GM18511 (cell line): Measurements from ENCODE around the gene ACOT9.
A peak's percentile ranks its signal among the peaks of the same experiment; 100 is the strongest.
"Not testable (repeated sequence)": the region's sequence is repeated elsewhere in the genome, so short reads cannot be mapped to it uniquely, and the experiment has no call there.

Experiments used
- ATAC-seq: cut with Tn5 transposase; IDR thresholded peaks from one replicate; pipeline ENCODE4 v1.9.1; 2021; ENCODE audit warnings: mild to moderate bottlenecking, moderate library complexity; ENCODE audit not compliant: unreplicated experiment

ACOT9 gene

DNA sequence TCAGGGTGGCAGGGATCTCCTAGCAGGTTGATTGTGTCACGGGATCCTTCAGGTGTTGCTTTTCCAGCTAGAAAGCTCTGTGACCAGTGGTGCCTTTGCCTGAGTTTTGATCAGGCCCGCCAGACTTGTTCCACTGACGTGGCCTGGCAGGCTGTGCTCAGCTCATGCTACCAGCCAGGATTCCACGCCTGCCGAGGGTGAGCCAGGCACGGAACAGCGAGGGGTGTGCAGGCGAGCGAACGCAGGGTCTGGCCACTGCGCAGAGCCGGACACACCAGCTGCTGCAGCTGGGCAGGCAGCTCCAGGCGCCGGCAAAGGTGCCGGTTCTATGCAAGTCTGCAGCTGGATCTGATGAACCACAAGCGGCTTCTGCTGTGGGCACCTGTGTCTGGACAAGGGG is 22.8 kb upstream of the ACOT9 start:
- ATAC-seq: no peak

DNA sequence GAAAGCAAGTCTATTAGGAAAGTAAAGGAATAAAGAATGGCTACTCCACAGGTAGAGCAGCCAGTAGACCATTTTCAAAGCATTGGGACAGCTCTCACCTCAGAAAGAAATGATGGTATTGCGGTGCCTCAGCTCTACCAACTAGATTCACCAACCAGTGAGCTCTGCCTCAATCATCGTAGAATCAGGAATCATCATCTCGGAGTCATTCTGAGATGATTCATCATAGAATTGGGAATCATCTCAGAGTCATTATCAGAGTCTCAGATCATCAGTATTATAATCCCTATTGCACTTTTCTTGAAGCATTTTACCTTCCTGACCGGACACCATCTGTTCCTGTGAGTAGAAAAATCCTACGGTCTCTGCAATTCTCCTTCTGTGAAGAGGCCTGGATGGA is 22.4 kb upstream of the ACOT9 start:
- no peak for ATAC-seq

DNA sequence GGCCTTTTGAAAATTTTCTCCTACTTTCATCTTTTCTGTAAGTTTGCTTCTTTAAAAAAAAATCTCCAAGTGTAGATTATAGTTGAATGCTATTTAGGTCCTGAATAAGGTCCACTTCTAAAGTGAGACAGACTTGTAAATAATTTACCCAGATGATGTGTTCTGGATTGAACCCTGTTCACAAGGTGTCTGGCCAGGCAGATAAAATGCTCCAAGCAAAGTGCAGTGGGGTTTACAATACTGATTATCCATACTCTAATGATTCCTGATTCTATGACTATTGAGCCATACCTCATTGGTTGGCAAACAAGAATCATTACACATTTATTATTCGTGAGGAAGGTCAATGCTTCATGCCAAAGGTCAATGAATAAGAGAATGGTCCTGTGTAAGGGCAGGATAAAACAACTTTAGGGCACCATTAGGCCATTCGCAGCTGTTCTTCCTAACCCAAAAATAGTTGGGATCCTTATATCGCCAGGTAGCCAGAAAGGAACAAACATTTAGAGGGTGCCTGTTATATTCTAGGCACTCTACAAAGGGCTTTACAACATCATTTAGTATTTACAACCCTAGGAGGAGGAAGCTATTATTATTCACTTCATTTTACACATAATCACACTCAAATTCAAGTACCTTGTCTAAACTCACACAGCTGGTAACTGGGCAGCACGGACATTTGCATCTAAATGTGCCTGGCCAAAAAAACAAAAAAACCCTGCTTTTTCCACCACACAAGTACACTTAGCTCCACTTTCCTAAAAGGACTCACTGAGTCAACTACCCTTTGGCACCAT is 21.3 kb upstream of the ACOT9 start:
- ATAC-seq: no peak

DNA sequence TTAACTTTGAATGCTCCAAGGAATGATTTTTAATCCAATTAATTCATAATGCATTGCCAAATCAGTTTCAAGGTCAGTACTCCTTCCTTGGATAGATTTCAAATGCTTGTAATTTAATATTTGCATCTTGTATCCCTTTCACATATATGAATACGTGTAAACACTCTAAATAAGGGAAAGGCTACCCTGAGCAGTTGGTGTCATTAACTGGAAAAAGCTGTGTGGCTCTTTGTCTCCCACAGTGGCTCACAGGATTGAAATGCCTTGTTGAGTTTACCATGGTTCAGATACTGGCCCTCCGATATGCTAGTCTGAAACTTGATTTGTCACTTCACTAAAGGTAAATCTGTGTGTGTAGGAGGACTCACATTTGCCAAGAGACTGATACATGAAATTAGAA is 16.7 kb upstream of the ACOT9 start:
- no peak for ATAC-seq

DNA sequence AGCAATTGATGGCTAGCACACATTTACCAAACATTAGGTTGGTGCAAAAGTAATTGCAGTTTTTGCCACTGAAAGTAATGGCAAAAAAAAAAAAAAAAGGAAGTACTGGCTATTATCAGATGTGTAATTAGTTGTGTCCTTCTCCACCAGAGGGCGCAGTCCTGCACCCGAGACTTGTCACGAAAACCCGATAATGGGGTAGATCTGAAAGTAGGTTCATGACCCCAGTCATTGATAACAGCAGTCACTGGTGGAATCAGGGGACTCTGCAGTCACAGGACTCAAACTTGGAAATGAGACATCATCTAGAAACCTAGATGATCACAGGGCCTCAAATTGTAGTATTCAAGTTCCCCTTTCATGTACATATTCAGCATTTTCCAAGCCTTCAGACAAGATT is 13.1 kb upstream of the ACOT9 start:
- peak; percentile 90 for ATAC-seq

DNA sequence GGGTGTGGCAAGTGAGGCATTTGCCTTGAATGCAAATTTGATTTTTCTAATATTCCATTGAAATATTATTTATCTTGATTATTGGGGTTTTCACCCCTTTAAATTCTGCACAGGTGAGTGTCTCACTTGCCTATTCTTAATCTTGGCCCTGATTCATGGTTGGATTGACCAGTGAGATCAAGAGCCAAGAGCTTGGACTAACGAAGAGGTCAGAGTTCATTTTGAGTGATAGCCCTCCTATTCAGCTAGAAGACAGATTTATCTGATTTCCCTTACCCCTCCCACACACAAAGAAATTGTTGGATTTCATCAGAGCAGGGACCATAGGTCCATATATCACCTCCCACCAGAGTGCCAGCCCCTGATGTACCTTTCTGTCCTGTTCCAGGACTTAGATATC is 11.6 kb upstream of the ACOT9 start:
- no peak for ATAC-seq

- no peak for ATAC-seq
Observed at GRCh38 chrX:23752740-23753415, 9.8 kb upstream of the ACOT9 start.

DNA sequence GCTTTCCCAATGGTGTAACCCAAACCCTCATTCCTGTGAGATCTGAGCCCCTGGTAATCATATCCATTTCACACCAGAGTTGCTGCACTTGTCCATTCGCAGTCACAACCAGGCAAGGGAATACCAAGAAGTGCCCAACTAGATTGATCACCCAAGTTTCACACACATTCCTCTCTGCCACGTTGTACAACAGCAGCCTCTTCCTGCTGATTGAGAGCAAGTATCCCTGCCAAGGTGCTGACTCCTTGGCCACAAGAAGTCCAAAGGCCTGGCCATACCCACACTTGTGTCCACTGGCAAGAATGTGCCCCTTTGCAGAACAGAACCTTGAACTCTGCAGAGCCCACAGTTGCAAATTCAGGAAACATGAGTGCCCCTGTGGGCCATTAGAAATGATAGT is 6.5 kb upstream of the ACOT9 start:
- no peak for ATAC-seq

GRCh38 chrX:23749129-23749528 is 6.1 kb upstream of the ACOT9 start:
- ATAC-seq: no peak

DNA sequence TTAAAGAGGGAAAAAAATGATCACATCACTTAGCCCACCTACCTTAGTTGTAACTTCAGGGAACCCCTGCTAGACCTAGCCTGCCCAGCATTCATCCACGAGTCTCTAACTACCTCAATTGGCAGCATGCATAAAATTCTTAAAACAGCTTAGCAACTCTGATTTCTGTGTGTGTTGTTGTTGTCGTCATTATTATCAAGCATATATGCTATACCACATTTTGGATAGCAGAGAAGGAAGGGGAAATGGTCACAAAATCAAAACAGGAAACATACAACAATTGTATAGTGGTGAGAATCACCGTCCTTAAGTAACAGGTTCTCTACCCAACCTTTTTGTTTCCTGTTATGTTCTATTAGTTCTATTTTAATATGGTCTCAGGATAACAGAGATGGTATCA is 2.7 kb upstream of the ACOT9 start:
- ATAC-seq: no peak

DNA sequence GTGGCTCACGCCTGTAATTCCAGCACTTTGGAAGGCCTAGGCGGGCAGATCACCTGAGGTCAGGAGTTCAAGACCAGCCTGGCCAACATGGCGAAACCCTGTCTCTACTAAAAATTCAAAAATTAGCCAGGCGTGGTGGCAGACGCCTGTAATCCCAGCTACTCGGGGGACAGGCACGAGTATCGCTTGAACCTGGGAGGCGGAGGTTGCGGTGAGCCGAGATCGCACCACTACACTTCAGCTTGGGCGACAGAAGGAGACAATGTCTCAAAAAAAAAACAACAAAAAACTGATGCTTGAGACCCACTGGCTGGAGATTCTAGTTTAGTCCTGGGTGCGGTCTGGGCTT is 521 bp upstream of the ACOT9 start:
- not testable (repeated sequence) for ATAC-seq

- ATAC-seq: peak; percentile 35
Observed at GRCh38 chrX:23742174-23742696, 841 bp downstream of the ACOT9 start.

DNA sequence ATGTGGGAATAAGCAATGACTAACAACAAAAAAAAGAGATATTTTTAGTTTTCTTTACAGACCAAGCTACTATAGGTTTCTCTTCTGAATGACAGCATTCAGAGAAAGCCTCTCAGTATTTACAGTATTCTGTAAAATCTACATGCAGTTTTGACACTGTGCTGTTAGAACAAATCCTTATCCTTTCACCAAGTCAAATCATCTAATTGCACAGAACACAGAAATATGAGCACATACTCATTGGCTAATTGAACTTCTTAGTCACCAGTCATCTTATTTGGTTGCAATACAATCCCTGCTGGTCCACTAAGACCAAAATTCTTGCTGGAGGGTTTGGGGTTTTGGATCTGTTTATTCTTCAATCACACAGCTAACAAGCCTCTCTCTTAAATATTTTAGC is 5.7 kb downstream of the ACOT9 start:
- no peak for ATAC-seq

- no peak for ATAC-seq
Observed at GRCh38 chrX:23736030-23736429, 7.0 kb downstream of the ACOT9 start.

GRCh38 chrX:23732704-23733103 is 10.4 kb downstream of the ACOT9 start:
- ATAC-seq: peak; percentile 89

- no peak for ATAC-seq
Observed at GRCh38 chrX:23731951-23732350, 11.1 kb downstream of the ACOT9 start.

DNA sequence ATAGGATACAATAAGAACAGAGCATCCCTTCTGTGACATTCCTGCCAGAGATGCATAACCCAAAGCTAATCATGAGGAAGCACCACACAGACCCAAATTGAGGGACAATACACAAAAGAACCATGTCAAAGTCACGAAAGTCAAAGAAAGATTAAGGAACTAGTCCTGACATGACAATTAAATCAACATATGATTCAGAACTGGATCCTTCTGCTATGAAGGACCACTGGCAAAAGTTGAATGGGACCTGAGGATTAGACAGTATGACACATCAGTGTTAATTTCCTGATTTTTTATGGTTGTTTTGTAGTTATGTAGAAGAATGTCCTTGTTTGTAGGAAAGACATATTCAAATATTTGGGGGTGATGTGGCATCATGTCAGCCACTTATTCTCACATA is 13.9 kb downstream of the ACOT9 start:
- ATAC-seq: no peak

GRCh38 chrX:23727206-23727605 is 15.9 kb downstream of the ACOT9 start:
- no peak for ATAC-seq

DNA sequence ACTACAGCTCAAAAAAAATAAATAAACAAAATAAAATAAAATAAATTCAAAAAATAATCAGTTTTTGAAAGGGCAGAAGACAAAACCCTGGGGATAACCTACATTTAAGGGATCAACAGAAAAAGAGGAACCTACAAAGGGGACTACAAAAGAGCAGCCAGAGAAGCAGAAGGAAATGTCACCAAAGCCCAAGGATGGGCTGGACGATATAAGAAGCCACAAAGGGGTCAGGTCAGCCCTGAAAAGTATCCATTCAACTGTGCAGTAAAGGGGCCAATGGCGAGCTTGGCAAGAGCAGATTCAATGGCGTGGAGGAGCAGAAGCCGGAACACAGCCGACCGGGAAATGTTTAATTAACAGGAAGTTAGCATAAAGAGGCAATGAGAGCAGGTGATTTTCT is 16.9 kb downstream of the ACOT9 start:
- no peak for ATAC-seq

DNA sequence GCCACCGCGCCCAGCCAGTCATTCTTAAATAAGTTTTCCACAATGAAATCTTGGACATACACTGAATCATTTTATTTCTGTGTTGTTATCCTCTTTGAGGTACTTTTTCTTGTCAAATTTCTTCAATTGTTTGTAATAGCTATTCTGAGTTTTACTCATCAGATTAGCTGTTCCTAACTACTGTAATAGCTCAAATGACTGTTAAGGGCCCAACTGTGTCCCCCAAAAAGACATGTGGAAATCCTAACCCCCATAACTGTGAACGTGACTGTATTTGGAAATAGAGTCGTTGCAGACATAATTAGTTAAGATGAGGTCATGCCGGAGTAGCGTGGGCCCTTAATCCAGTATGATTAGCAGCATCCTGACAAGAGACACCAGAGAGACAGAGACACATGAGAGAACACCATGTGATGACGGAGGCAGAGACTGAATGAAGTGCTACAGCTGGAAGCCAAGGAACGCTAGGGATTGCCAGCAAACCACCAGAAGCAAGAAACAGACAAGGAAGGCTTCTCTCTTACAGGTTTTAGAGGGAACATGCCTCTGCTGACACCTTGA is 22.9 kb downstream of the ACOT9 start:
- ATAC-seq: no peak

- no peak for ATAC-seq
Observed at GRCh38 chrX:23705235-23705634, 37.8 kb downstream of the ACOT9 start.

GRCh38 chrX:23704673-23705206 is 38.3 kb downstream of the ACOT9 start:
- ATAC-seq: no peak
